ENCODE results near the gene HOXA4. TPM values are rescaled to one million over a fixed set of nuclear protein-coding genes. Genes with fewer than 3 reads are reported as not detected.

The HOXA4 gene
- total and polyA plus RNA-seq, 10 of the 15 experiments (the other 5 are each of a cell fraction or from before 2014, with no cell fraction given), result 0.07 TPM; not detected in 9

- in situ Hi-C loops (cut with MboI), result no loop called here
- no peak overlapping the region for H3K9ac ChIP-seq (ENCODE audit: control insufficient read depth, insufficient read depth, low read length)
- H3K4me3 ChIP-seq, result no peak overlapping the region
- TF ChIP-seq SUZ12 (IDR thresholded peaks at IDR 0.05; ENCODE audit: unreplicated experiment) (no peak), WRNIP1 (IDR thresholded peaks at IDR 0.05; ENCODE audit: borderline replicate concordance, low read depth, low read length) (no peak), FOXK2 (IDR thresholded peaks at IDR 0.05) (no peak), RFX5 (IDR thresholded peaks at IDR 0.05; ENCODE audit: low read depth, low read length) (no peak), CTCF (IDR thresholded peaks at IDR 0.05 in 2 of 3, conservative IDR thresholded peaks at IDR 0.05 in 1 of 3; ENCODE audit: control insufficient read depth in 2 of 3, extremely low read depth in 1 of 3, insufficient read depth in 1 of 3, low read depth in 3 of 3, low read length in 3 of 3) (no peak), GATAD2B (conservative IDR thresholded peaks at IDR 0.05; ENCODE audit: low read depth) (no peak), FOS (IDR thresholded peaks at IDR 0.05; ENCODE audit: borderline replicate concordance, extremely low read depth, insufficient read length) (no peak), ZBTB11 (CRISPR knock-in tag; IDR thresholded peaks at IDR 0.05) (no peak), SMAD1 (IDR thresholded peaks at IDR 0.05; ENCODE audit: low read depth, partially characterized antibody) (no peak), CHD2 (IDR thresholded peaks at IDR 0.05; ENCODE audit: borderline replicate concordance, low read depth, low read length) (no peak), CREB1 (IDR thresholded peaks at IDR 0.05; ENCODE audit: low read depth) (no peak), CHD4 (IDR thresholded peaks at IDR 0.05) (no peak), ZNF274 (IDR thresholded peaks at IDR 0.05; ENCODE audit: insufficient read depth, insufficient read length) (no peak), IKZF1 (conservative IDR thresholded peaks at IDR 0.05) (no peak), IRF5 (IDR thresholded peaks at IDR 0.05; ENCODE audit: borderline replicate concordance) (no peak), RBBP5 (conservative IDR thresholded peaks at IDR 0.05) (no peak), USF2 (IDR thresholded peaks at IDR 0.05; ENCODE audit: borderline replicate concordance, low read depth, low read length) (no peak), ZZZ3 (IDR thresholded peaks at IDR 0.05; ENCODE audit: control insufficient read depth, insufficient read length, low read depth) (no peak), HCFC1 (IDR thresholded peaks at IDR 0.05; ENCODE audit: low read length) (no peak)
Measured at GRCh38 chr7:27179030-27179429, 48.5 kb upstream of the HOXA4 start.

More at GRCh38 chr7:27179030-27179429, 48.5 kb upstream of the HOXA4 start:
- DNase-seq (ENCODE audit: low read depth, low spot score) (no peak), ATAC-seq (no peak), FAIRE-seq (no peak)
- no TSS peak for BruUV-seq (replicated peaks)
- Histone ChIP-seq H3K4me1 (ENCODE audit: control insufficient read depth, insufficient read depth, low read length) (no peaks in the 10 kb centered on the region), H3K4me2 (ENCODE audit: control insufficient read depth, insufficient read depth) (no peak overlapping the region), H2AFZ (ENCODE audit: control insufficient read depth, low read depth, low read length) (no peak overlapping the region), H3K79me2 (ENCODE audit: control insufficient read depth, insufficient read depth, low read length) (no peaks in the 10 kb centered on the region), H3K9me3 (replicated peaks; ENCODE audit: control insufficient read depth, insufficient read depth, low read length) (no peaks in the 10 kb centered on the region; the same call in 2 of the 3 replicates), H3K27ac (ENCODE audit: control insufficient read depth, insufficient read depth) (no peak overlapping the region), H3K36me3 (ENCODE audit: control insufficient read depth in 2 of 2, insufficient read depth in 2 of 2, low read length in 1 of 2) (no peaks in the 10 kb centered on the region), H4K20me1 (ENCODE audit: control insufficient read depth, insufficient read depth) (no peaks in the 10 kb centered on the region), H3K27me3 (replicated peaks in 1 of 2; ENCODE audit: control insufficient read depth in 2 of 2, insufficient read depth in 2 of 2, low read length in 1 of 2) (peaks cover 14 to 26% of the 10 kb centered on the region in 2 experiments)
- ChIA-PET RAD21 (ENCODE audit: unreplicated experiment) (no interaction called here), POLR2A (no interaction called here), SMC1A (ENCODE audit: uncharacterized antibody, unreplicated experiment) (interaction anchor here (1.4 to 1.5 kb wide), 2 partner anchors 495 to 1286 kb away, joined by 4 to 5 read pairs; no protein-coding TSS in a partner anchor), CTCF (interaction anchor here (0.6 to 2.0 kb wide), 9 partner anchors 9 to 1285 kb away, joined by 3 to 5 read pairs (median 3); no protein-coding TSS in a partner anchor)
- WGBS (ENCODE audit: insufficient coverage, insufficient replicate concordance, low lambda C conversion rate, missing lambda C conversion rate), result 75% methylated on average over 13 of the region's 14 CpGs
- intact Hi-C loops (cut with micrococcal nuclease; ENCODE audit: unreplicated experiment), result no loop called here
